ENCODE results near the gene POU6F2. TPM values are rescaled to one million over a fixed set of nuclear protein-coding genes. Genes with fewer than 3 reads are reported as not detected.

The POU6F2 gene
- total and polyA plus RNA-seq, 7 donors = 0.01 TPM; not detected in 6

DNA sequence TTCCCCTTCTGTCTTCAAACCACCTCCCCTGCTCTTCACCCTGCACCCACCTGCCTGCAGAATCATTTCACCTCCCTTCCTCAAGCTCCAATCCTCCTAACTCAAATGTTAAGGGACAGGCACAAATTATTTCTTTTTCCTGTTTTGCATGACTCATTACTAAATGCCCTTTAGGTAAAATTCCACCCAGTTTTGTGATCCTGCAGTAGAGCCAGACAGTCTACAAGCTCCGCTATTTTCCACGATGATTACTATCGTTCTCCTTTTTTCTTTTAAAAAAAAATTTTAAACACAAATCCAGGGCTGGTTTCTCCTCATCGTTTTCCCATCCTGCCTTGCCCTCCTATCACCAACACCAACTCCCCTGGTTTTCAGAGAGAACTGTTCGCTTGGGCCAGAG is 401.7 kb downstream of the POU6F2 start:
- H3K36me3 ChIP-seq (ENCODE audit: insufficient read depth in 1 of 2, low read depth in 1 of 2) = no peaks in the 10 kb centered on the region
- WGBS, 3 donors = 82 to 87% (median 86%) methylated on average over 5 of the region's 5 CpGs
- DNase-seq (no peak), ATAC-seq (no peak)
- no peaks in the 10 kb centered on the region for H3K4me1 ChIP-seq
- no peak overlapping the region for H3K4me3 ChIP-seq
- no peaks in the 10 kb centered on the region for H3K27me3 ChIP-seq (ENCODE audit: insufficient read depth in 3 of 3, low read length in 2 of 3)
- H3K27ac ChIP-seq = no peak overlapping the region
- no peaks in the 10 kb centered on the region for H3K9me3 ChIP-seq
- intact Hi-C loops (cut with DNase I) = no loop called here
- TF ChIP-seq, protein P1, sequence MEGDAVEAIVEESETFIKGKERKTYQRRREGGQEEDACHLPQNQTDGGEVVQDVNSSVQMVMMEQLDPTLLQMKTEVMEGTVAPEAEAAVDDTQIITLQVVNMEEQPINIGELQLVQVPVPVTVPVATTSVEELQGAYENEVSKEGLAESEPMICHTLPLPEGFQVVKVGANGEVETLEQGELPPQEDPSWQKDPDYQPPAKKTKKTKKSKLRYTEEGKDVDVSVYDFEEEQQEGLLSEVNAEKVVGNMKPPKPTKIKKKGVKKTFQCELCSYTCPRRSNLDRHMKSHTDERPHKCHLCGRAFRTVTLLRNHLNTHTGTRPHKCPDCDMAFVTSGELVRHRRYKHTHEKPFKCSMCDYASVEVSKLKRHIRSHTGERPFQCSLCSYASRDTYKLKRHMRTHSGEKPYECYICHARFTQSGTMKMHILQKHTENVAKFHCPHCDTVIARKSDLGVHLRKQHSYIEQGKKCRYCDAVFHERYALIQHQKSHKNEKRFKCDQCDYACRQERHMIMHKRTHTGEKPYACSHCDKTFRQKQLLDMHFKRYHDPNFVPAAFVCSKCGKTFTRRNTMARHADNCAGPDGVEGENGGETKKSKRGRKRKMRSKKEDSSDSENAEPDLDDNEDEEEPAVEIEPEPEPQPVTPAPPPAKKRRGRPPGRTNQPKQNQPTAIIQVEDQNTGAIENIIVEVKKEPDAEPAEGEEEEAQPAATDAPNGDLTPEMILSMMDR (IDR thresholded peaks at IDR 0.05) = no peak

DNA sequence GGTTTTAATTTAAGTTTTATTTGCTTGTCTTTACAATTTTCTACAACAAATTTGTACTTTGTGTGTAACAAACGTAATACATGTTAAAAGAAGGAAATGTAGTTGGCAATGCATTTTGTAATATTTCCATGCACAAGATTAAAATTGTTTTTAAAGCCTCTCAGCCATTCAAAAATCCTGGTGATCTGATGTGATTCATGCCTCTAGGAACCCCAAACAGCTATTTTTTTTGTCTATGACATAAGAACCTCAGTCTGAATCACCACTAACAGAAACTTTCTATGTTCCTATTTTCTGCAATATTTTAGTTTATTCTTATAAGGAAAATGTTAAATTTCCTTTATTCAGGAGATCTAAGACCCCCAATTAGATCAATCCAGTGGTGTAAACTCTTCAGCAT is 405.4 kb downstream of the POU6F2 start:
- WGBS, 3 donors = 55 to 73% (median 60%) methylated on average over 1 of the region's 1 CpG
- TF ChIP-seq, protein P1 (IDR thresholded peaks at IDR 0.05) = no peak
- intact Hi-C loops (cut with DNase I) = no loop called here

DNA sequence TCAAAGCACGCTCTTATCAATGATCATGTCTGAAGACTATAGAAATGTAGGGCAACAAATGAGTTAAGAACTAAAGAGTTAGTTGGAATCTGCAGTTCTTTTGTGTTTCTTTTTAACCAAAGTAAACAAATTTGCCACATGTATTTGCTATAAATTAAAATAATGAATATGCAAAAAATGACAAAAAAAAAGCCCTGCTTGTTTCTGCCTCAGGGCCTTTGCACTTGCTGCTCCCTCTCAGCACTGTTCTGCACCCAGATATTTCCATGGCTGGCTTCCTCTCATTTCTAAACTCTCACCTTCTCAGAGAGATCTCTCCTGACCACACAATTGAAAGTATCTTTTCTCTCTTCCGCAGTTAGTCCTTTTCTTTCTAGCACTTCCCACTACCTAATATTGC is 406.7 kb downstream of the POU6F2 start:
- Histone ChIP-seq H3K4me3 (no peak overlapping the region), H3K27ac (no peak overlapping the region), H3K9me3 (no peaks in the 10 kb centered on the region), H3K27me3 (ENCODE audit: insufficient read depth in 3 of 3, low read length in 2 of 3) (no peaks in the 10 kb centered on the region), H3K36me3 (ENCODE audit: insufficient read depth in 1 of 2, low read depth in 1 of 2) (no peaks in the 10 kb centered on the region), H3K4me1 (no peaks in the 10 kb centered on the region)
- DNase-seq (no peak), ATAC-seq (no peak)
- 93 to 96% (median 95%) methylated on average over 2 of the region's 2 CpGs for WGBS, 3 donors
- intact Hi-C loops (cut with DNase I) = no loop called here
- TF ChIP-seq, protein P1 (IDR thresholded peaks at IDR 0.05) = no peak

More for the DNA sequence above, 405.4 kb downstream of the POU6F2 start:
- no peaks in the 10 kb centered on the region for H3K9me3 ChIP-seq
- DNase-seq (no peak), ATAC-seq (no peak)
- no peaks in the 10 kb centered on the region for H3K36me3 ChIP-seq (ENCODE audit: insufficient read depth in 1 of 2, low read depth in 1 of 2)
- no peak overlapping the region for H3K27ac ChIP-seq
- no peak overlapping the region for H3K4me3 ChIP-seq
- no peaks in the 10 kb centered on the region for H3K4me1 ChIP-seq
- H3K27me3 ChIP-seq (ENCODE audit: insufficient read depth in 3 of 3, low read length in 2 of 3) = no peaks in the 10 kb centered on the region

DNA sequence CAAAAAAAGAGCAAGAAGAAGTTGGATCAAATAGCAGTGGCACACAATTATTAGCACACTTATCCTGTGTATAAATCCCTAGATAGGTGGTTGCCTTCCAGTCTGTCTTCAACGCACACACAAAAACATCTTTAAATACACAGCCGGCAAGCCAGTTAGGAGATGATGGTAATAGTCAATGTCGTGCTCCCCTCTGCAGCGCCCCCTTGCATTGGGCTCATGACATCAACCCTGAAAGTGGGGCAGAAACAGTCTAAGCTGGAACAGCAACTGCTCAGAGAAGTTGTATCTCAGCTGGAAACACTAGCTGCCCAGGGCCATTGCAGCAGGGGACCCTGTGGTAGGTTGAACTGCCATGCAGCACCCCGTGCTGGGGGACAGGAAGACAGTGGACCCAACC is 409.0 kb downstream of the POU6F2 start:
- no peaks in the 10 kb centered on the region for H3K4me1 ChIP-seq
- TF ChIP-seq, protein P1 (IDR thresholded peaks at IDR 0.05) = no peak
- H3K4me3 ChIP-seq = no peak overlapping the region
- WGBS, 3 donors = 79 to 84% (median 82%) methylated on average over 5 of the region's 5 CpGs
- intact Hi-C loops (cut with DNase I) = no loop called here
- H3K27ac ChIP-seq = no peak overlapping the region
- no peak for DNase-seq
- no peaks in the 10 kb centered on the region for H3K36me3 ChIP-seq (ENCODE audit: insufficient read depth in 1 of 2, low read depth in 1 of 2)
- no peaks in the 10 kb centered on the region for H3K9me3 ChIP-seq
- no peak for ATAC-seq
- no peaks in the 10 kb centered on the region for H3K27me3 ChIP-seq (ENCODE audit: insufficient read depth in 3 of 3, low read length in 2 of 3)

DNA sequence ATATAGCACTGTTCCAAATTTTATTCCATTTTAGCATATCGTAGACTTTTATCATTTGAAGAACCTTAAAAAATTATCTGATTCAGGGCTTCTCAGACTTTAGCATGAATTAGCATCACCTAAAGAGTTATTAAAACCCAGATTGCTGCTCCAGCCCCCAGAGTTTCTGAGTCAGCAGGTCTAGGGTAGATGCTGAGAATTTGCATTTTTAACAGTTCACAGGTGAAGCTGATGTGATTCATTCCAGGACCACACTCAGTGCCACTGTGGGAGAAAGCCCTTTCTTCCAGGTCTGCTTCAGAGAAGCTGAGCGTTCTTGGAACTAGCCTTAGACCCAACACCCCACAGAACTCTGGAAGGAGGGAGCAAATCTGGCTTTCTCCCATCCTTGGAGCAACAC is 414.4 kb downstream of the POU6F2 start:
- intact Hi-C loops (cut with DNase I) = no loop called here
- Histone ChIP-seq H3K4me1 (no peaks in the 10 kb centered on the region), H3K27ac (no peak overlapping the region), H3K27me3 (ENCODE audit: insufficient read depth in 3 of 3, low read length in 2 of 3) (peaks cover 0 to 2% (median 0%) of the 10 kb centered on the region in 3 donors), H3K36me3 (ENCODE audit: insufficient read depth in 1 of 2, low read depth in 1 of 2) (no peaks in the 10 kb centered on the region), H3K9me3 (no peaks in the 10 kb centered on the region), H3K4me3 (no peak overlapping the region)
- TF ChIP-seq, protein P1 (IDR thresholded peaks at IDR 0.05) = no peak
- ATAC-seq (no peak), DNase-seq (no peak)
- 83 to 88% (median 87%) methylated on average over 2 of the region's 2 CpGs for WGBS, 3 donors

Data from psoas muscle (tissue), 8 donors.